Hepatocyte (in vitro differentiated cells): Measurements from ENCODE around the gene NDUFAF8. TPM values are rescaled to one million over a fixed set of nuclear protein-coding genes. Genes with fewer than 3 reads are reported as not detected.

Experiments used
- DNase-seq: peaks from one replicate; pipeline ENCODE4 v3.0.0-alpha.2; 2016; ENCODE audit warnings: low spot score
- H2AFZ ChIP-seq: fragments of 200-600 bp; sonication (generic); 2 replicates; pipeline ENCODE4 v1.6.0; 2016; ENCODE audit warnings: antibody characterized with exemption, mild to moderate bottlenecking
- H3K27ac ChIP-seq: fragments of 200-600 bp; sonication (generic); 2 replicates; pipeline ENCODE4 v1.5.1; 2016; ENCODE audit warnings: mild to moderate bottlenecking
- H3K27me3 ChIP-seq: fragments of 200-600 bp; sonication (generic); 2 replicates; pipeline ENCODE4 v1.6.1; 2016
- H3K36me3 ChIP-seq: fragments of 200-600 bp; sonication (generic); replicated peaks from 2 replicates; pipeline ENCODE4 v1.5.1; 2016; ENCODE audit warnings: low read depth; ENCODE audit not compliant: insufficient read depth
- H3K4me1 ChIP-seq: fragments of 200-600 bp; sonication (generic); 2 replicates; pipeline ENCODE4 v1.5.1; 2016; ENCODE audit warnings: mild to moderate bottlenecking, moderate library complexity; ENCODE audit not compliant: insufficient read depth
- H3K4me2 ChIP-seq: fragments of 200-600 bp; sonication (generic); 2 replicates; pipeline ENCODE4 v1.6.0; 2016
- H3K4me3 ChIP-seq: fragments of 200-600 bp; sonication (generic); 2 replicates; pipeline ENCODE4 v1.5.1; 2016; ENCODE audit warnings: mild to moderate bottlenecking
- H3K79me2 ChIP-seq: fragments of 200-600 bp; sonication (generic); 2 replicates; pipeline ENCODE4 v1.6.0; 2017; ENCODE audit warnings: mild to moderate bottlenecking
- H3K9me2 ChIP-seq: fragments of 200-600 bp; sonication (generic); replicated peaks from 2 replicates; pipeline ENCODE4 v1.6.0; 2017; ENCODE audit warnings: mild to moderate bottlenecking; ENCODE audit not compliant: insufficient read depth
- H3K9me3 ChIP-seq: fragments of 200-600 bp; sonication (generic); 2 replicates; pipeline ENCODE4 v1.5.1; 2016; ENCODE audit warnings: low read depth, mild to moderate bottlenecking
- H4K20me1 ChIP-seq: fragments of 200-600 bp; sonication (generic); 2 replicates; pipeline ENCODE4 v1.6.0; 2016; ENCODE audit warnings: mild to moderate bottlenecking; ENCODE audit not compliant: insufficient read depth, poor library complexity, severe bottlenecking
- EZH2 ChIP-seq: fragments of 200-600 bp; sonication (generic); IDR thresholded peaks from 2 replicates; pipeline ENCODE4 v1.6.1; 2016; ENCODE audit warnings: antibody characterized with exemption, mild to moderate bottlenecking, borderline replicate concordance
- EZH2phosphoT487 ChIP-seq: fragments of 200-600 bp; sonication (generic); IDR thresholded peaks from one replicate; pipeline ENCODE4 v1.6.1; 2018; ENCODE audit warnings: antibody characterized with exemption, mild to moderate bottlenecking, low read depth, moderate library complexity; ENCODE audit not compliant: unreplicated experiment, severe bottlenecking
- WGBS: methylation state at CpG from one replicate; pipeline ENCODE4 v1.1.6; 2016; ENCODE audit warnings: low lambda C conversion rate; ENCODE audit errors: missing lambda C conversion rate; 5-methylcytosine and 5-hydroxymethylcytosine counted together
- polyA plus RNA-seq: library from polyadenylated mRNA; unstranded; fragments of >200 nt; fragmentation: Nextera tagmentation; extraction: Ambion mirVana; gene quantifications from 2 replicates; pipeline ENCODE4 v1.2.1, GENCODE V29; 2016
- total RNA-seq: library from RNA; depleted of rRNA; stranded (reverse); fragments of >200 nt; gene quantifications from 2 replicates; pipeline ENCODE4 v1.2.3, GENCODE V29; 2014
- TF ChIP-seq, protein P1 (sequence below): fragments of 200-600 bp; sonication (generic); IDR thresholded peaks from 2 replicates; pipeline ENCODE4 v1.5.1; 2016; ENCODE audit warnings: antibody characterized with exemption, mild to moderate bottlenecking; ENCODE audit not compliant: poor library complexity

The NDUFAF8 gene
- total and polyA plus RNA-seq, 2 experiments from 2014 or later = 25.8 to 99.8 TPM

DNA sequence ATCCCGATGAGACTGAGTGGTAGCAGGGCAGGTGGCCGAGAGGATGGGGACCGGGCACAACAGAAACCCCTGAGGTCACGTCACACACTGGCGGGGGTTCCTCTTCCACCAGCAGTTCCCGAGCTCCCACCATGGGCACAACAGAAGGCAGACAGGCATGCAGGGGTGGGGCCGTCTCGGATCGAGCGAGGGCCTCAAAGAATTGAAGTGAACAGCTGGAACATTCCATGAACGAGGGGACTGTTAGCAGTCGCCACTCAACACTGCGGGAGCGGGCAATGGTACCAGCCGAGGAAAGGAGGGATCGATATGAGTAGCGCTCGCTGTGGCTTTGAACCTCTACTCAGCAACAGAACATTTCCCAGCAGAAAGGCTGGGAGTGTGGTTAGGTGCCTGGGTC, 21.6 kb upstream of the NDUFAF8 start:
- no peaks in the 10 kb centered on the region for H3K9me3 ChIP-seq
- WGBS = 91% methylated on average over 17 of the region's 18 CpGs

DNA sequence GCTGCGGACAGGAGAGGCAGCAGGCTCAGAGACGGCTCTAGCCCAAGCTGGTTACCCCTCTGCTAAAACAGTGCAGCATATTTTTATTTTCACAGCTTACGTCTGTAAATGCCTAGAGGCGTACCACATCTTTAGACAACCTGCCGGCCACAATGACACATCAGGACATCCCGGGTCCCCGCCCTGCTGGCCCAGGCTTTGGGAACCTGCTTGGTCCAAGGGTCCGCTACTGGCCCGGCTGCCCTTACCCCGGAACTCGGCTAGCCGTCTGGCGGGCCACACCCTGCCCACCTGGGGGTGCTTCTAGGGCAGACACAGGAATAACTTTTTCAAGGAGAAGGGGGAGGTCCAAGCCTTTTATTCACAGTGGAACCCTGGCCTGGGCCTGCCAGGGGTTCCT, 20.7 kb upstream of the NDUFAF8 start:
- no peak overlapping the region for H3K27ac ChIP-seq
- peaks cover 7% of the 10 kb centered on the region for H3K79me2 ChIP-seq
- no peak overlapping the region for H2AFZ ChIP-seq
- no peaks in the 10 kb centered on the region for H4K20me1 ChIP-seq
- H3K4me1 ChIP-seq = no peaks in the 10 kb centered on the region
- DNase-seq = no peak
- no peak overlapping the region for H3K4me3 ChIP-seq
- no peaks in the 10 kb centered on the region for H3K36me3 ChIP-seq
- no peaks in the 10 kb centered on the region for H3K27me3 ChIP-seq
- no peaks in the 10 kb centered on the region for H3K9me3 ChIP-seq
- WGBS = 88% methylated on average over 13 of the region's 13 CpGs
- H3K9me2 ChIP-seq = no peaks in the 10 kb centered on the region
- no peak overlapping the region for H3K4me2 ChIP-seq
- TF ChIP-seq, protein P1, sequence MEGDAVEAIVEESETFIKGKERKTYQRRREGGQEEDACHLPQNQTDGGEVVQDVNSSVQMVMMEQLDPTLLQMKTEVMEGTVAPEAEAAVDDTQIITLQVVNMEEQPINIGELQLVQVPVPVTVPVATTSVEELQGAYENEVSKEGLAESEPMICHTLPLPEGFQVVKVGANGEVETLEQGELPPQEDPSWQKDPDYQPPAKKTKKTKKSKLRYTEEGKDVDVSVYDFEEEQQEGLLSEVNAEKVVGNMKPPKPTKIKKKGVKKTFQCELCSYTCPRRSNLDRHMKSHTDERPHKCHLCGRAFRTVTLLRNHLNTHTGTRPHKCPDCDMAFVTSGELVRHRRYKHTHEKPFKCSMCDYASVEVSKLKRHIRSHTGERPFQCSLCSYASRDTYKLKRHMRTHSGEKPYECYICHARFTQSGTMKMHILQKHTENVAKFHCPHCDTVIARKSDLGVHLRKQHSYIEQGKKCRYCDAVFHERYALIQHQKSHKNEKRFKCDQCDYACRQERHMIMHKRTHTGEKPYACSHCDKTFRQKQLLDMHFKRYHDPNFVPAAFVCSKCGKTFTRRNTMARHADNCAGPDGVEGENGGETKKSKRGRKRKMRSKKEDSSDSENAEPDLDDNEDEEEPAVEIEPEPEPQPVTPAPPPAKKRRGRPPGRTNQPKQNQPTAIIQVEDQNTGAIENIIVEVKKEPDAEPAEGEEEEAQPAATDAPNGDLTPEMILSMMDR = no peak

More for the DNA sequence above, 21.6 kb upstream of the NDUFAF8 start:
- no peaks in the 10 kb centered on the region for H3K9me2 ChIP-seq
- no peaks in the 10 kb centered on the region for H4K20me1 ChIP-seq
- no peak overlapping the region for H2AFZ ChIP-seq
- TF ChIP-seq, protein P1 = no peak
- TF ChIP-seq EZH2 (no peak), EZH2phosphoT487 (no peak)
- no peak overlapping the region for H3K27ac ChIP-seq
- DNase-seq = no peak
- H3K27me3 ChIP-seq = no peaks in the 10 kb centered on the region
- no peak overlapping the region for H3K4me3 ChIP-seq
- H3K4me1 ChIP-seq = no peaks in the 10 kb centered on the region
- no peaks in the 10 kb centered on the region for H3K36me3 ChIP-seq
- no peak overlapping the region for H3K4me2 ChIP-seq
- H3K79me2 ChIP-seq = peaks cover 7% of the 10 kb centered on the region

DNA sequence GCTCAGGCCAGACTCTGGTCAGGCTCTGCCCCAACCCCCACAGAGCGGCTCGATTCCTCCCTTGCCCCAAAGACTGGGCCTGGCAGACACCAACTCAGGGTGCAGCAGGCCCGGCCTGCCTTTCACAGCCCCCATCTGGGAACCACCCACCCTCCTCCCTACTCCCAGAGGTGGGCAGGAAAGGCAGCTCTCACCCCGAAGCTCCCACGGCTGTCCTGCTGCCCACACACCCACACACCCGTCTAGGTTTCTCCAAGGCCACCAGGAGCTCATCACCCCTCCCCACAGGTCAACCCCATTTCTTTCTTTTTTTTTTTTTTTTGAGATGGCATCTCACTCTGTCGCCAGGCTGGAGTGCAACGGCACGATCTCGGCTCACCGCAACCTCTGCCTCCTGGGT, 20.1 kb upstream of the NDUFAF8 start:
- H3K9me3 ChIP-seq = no peaks in the 10 kb centered on the region
- H3K4me2 ChIP-seq = no peak overlapping the region
- H3K79me2 ChIP-seq = peaks cover 7% of the 10 kb centered on the region
- H3K27me3 ChIP-seq = no peaks in the 10 kb centered on the region
- no peaks in the 10 kb centered on the region for H4K20me1 ChIP-seq
- no peak overlapping the region for H3K27ac ChIP-seq
- no peak overlapping the region for H3K4me3 ChIP-seq
- no peak overlapping the region for H2AFZ ChIP-seq
- H3K36me3 ChIP-seq = no peaks in the 10 kb centered on the region
- no peaks in the 10 kb centered on the region for H3K9me2 ChIP-seq
- TF ChIP-seq EZH2phosphoT487 (no peak), EZH2 (no peak)
- TF ChIP-seq, protein P1 = no peak
- no peaks in the 10 kb centered on the region for H3K4me1 ChIP-seq
- DNase-seq = no peak
- 96% methylated on average over 11 of the region's 11 CpGs for WGBS
